PC-3 (cell line): ENCODE data around the gene STPG3. TPM values are rescaled to one million over a fixed set of nuclear protein-coding genes. Genes with fewer than 3 reads are reported as not detected.
A peak's percentile ranks its signal among the peaks of the same experiment; 100 is the strongest.

Experiments used
- ATAC-seq: fragments of 200-7000 bp; cut with Tn5 transposase; 2 replicates; pipeline ENCODE4 v1.9.1; 2020; ENCODE audit warnings: mild to moderate bottlenecking, moderate library complexity
- BruUV-seq: library from RNA; stranded (reverse); fragments of 400-500 nt; replicated peaks from 2 replicates; lab custom pipeline; 2021; lab: Mats Ljungman, UMichigan
- CTCF ChIA-PET: fragments of 300-600 bp; sonication (Branson Sonifier 250); formaldehyde crosslinking; loops from one replicate; lab custom pipeline; 2022; ENCODE audit warnings: antibody characterized with exemption; lab: Charles Lee
- POLR2A ChIA-PET: fragments of 300-600 bp; sonication (Branson Sonifier 250); formaldehyde crosslinking; loops from one replicate; lab custom pipeline; 2022; ENCODE audit warnings: antibody characterized with exemption; ENCODE audit not compliant: unreplicated experiment; lab: Charles Lee
- DNase-seq: peaks from one replicate; pipeline ENCODE4 v3.0.0-alpha.2; 2015
- H2AFZ ChIP-seq: fragments of 300-600 bp; sonication (generic); 2 replicates; pipeline ENCODE4 v1.6.0; 2016; ENCODE audit warnings: antibody characterized with exemption, low read length
- H3F3A ChIP-seq: fragments of 300-600 bp; sonication (generic); one replicate; pipeline ENCODE4 v1.6.0; 2017; ENCODE audit warnings: antibody characterized with exemption, low read length, control low read depth, mild to moderate bottlenecking; ENCODE audit not compliant: unreplicated experiment
- H3K27ac ChIP-seq: fragments of 300-600 bp; sonication (generic); 2 replicates; pipeline ENCODE4 v1.5.1; 2016; ENCODE audit warnings: mild to moderate bottlenecking, low read length
- H3K27me3 ChIP-seq: fragments of 300-600 bp; sonication (generic); 2 replicates; pipeline ENCODE4 v1.6.1; 2016; ENCODE audit warnings: low read length, mixed read lengths
- H3K36me3 ChIP-seq: fragments of 300-600 bp; sonication (generic); 2 replicates; pipeline ENCODE4 v1.6.1; 2016; ENCODE audit warnings: low read depth, mixed run types, low read length, mixed read lengths
- H3K4me1 ChIP-seq: fragments of 300-600 bp; sonication (generic); 2 replicates; pipeline ENCODE4 v1.5.1; 2016; ENCODE audit warnings: low read length; ENCODE audit not compliant: insufficient read depth
- H3K4me2 ChIP-seq: fragments of 300-600 bp; sonication (generic); 2 replicates; pipeline ENCODE4 v1.6.0; 2016; ENCODE audit warnings: low read length
- H3K4me3 ChIP-seq: fragments of 300-600 bp; sonication (generic); 2 replicates; pipeline ENCODE4 v1.5.1; 2016; ENCODE audit warnings: mild to moderate bottlenecking, low read length, mixed read lengths
- H3K79me2 ChIP-seq: fragments of 300-600 bp; sonication (generic); 2 replicates; pipeline ENCODE4 v1.6.1; 2017; ENCODE audit warnings: low read length, mixed read lengths
- H3K9ac ChIP-seq: fragments of 300-600 bp; sonication (generic); 2 replicates; pipeline ENCODE4 v1.6.0; 2016; ENCODE audit warnings: mild to moderate bottlenecking, low read length
- H3K9me2 ChIP-seq: fragments of 300-600 bp; sonication (generic); replicated peaks from 2 replicates; pipeline ENCODE4 v1.6.1; 2016; ENCODE audit warnings: mixed run types, low read length, mixed read lengths
- H3K9me3 ChIP-seq: fragments of 300-600 bp; sonication (generic); 2 replicates; pipeline ENCODE4 v1.6.1; 2016; ENCODE audit warnings: low read length, mixed read lengths
- H4K20me1 ChIP-seq: fragments of 300-600 bp; sonication (generic); 2 replicates; pipeline ENCODE4 v1.6.1; 2016; ENCODE audit warnings: low read length, mixed read lengths
- EZH2 ChIP-seq: fragments of 300-600 bp; sonication (generic); IDR thresholded peaks from one replicate; pipeline ENCODE4 v1.6.1; 2017; ENCODE audit warnings: antibody characterized with exemption, mild to moderate bottlenecking, low read length; ENCODE audit not compliant: unreplicated experiment
- EZH2phosphoT487 ChIP-seq: fragments of 300-600 bp; sonication (generic); IDR thresholded peaks from 2 replicates; pipeline ENCODE4 v1.6.1; 2018; ENCODE audit warnings: mild to moderate bottlenecking, antibody characterized with exemption, low read length, borderline replicate concordance
- intact Hi-C: fragments of 100-400 bp; cut with micrococcal nuclease; formaldehyde crosslinking; loops from 2 replicates; pipeline ENCODE4 v1.9.0; 2023
- total RNA-seq: library from RNA; depleted of rRNA; stranded (reverse); fragments of >200 nt; gene quantifications from 2 replicates; pipeline ENCODE4 v1.2.3, GENCODE V29; 2014
- TF ChIP-seq, protein P1 (sequence below): fragments of 300-600 bp; sonication (generic); conservative IDR thresholded peaks from 2 replicates; pipeline ENCODE4 v1.5.1; 2017; ENCODE audit warnings: antibody characterized with exemption, low read depth, mild to moderate bottlenecking, low read length

The STPG3 gene
- total RNA-seq, 1 experiment from 2014 or later = not detected

DNA sequence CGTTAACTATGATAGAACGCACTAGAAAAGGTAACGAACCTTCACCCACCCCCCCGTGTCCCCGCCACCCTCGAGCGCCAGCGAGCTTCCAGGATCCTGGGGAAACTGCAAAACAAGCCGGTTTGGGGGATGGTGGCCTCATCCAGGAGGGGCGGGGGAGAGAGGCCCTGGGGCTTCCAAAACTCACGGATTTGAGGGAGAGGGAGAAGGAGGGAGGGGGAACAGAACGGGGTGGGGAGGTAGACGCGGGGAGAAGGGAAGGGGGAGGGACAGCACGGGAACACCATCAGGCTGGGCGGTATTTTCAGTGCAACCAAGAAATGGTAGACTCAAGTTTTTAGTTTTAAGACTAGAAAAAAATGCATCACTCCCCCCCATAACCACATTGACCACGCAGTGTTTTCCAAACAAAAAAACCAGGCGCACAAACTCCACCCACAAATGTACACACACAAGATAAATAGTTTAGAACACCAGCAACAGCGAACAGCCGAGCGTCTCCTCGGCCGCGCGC lies 49.5 kb downstream of the STPG3 start:
- no peak for TF ChIP-seq EZH2phosphoT487
- TF ChIP-seq EZH2 = no peak
- TF ChIP-seq, protein P1, sequence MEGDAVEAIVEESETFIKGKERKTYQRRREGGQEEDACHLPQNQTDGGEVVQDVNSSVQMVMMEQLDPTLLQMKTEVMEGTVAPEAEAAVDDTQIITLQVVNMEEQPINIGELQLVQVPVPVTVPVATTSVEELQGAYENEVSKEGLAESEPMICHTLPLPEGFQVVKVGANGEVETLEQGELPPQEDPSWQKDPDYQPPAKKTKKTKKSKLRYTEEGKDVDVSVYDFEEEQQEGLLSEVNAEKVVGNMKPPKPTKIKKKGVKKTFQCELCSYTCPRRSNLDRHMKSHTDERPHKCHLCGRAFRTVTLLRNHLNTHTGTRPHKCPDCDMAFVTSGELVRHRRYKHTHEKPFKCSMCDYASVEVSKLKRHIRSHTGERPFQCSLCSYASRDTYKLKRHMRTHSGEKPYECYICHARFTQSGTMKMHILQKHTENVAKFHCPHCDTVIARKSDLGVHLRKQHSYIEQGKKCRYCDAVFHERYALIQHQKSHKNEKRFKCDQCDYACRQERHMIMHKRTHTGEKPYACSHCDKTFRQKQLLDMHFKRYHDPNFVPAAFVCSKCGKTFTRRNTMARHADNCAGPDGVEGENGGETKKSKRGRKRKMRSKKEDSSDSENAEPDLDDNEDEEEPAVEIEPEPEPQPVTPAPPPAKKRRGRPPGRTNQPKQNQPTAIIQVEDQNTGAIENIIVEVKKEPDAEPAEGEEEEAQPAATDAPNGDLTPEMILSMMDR = no peak
- POLR2A ChIA-PET = no interaction called here
- Histone ChIP-seq H4K20me1 (peaks cover 10% of the 10 kb centered on the region), H3K9me2 (no peaks in the 10 kb centered on the region), H3K4me3 (peak overlapping the region; percentile 89), H3K36me3 (no peaks in the 10 kb centered on the region), H3K27ac (peak overlapping the region; percentile 30; the same call in 1 of the 2 replicates), H3K9ac (peak overlapping the region; percentile 73), H3K9me3 (no peaks in the 10 kb centered on the region), H3K27me3 (no peaks in the 10 kb centered on the region), H3K4me2 (peak overlapping the region; percentile 89), H3K4me1 (peaks cover 5% of the 10 kb centered on the region; the same call in 1 of the 2 replicates), H3F3A (no peaks in the 10 kb centered on the region), H2AFZ (no peak overlapping the region), H3K79me2 (peaks cover 15% of the 10 kb centered on the region)
- ATAC-seq = no peak
- intact Hi-C loops = no loop called here
- CTCF ChIA-PET = no interaction called here
- BruUV-seq = no TSS peak
- no peak for DNase-seq

DNA sequence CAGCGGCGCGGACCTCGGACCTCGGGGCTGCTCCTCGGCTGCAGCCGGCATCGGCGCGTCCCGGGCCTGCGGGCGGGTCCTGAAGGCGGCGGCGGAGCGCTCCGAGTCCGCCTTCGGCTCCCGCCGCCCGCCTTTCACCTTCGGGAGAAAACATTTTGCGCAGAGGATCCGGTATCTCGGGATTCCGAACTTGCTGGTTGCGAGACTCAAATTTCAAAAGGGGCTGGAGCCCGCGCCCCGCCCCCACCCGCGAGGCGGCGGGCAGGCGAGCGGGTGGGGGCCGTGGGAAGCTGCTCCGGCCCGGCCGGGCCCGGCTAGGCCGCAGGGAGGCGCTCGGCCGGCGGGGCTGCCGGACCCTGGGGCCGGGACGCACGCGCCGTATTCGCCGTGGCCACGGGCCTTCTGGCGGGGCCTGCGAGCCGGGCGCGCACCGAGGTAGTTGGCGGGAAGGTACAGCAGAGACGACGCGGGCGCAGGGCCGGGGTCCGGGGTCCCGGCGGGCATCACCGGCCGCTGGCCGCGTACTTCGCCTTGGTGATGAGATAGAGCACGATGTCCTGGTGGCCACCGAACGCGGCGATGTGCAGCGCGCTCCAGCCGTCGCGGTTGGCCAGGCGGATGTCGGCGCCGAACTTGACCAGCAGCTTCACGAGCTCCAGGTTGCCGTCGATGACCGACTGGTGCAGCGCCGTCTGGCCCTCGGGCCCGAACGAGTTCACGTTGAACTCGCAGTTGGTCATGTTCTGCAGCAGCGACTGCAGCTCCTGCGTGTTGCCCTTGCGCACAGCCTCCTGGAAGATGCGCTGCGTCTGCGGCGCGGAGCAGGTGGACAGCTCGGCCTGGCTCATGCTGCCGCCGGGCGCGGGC lies 50.2 kb downstream of the STPG3 start:
- H3K27ac ChIP-seq = peak overlapping the region; percentile 30
- H3K9ac ChIP-seq = peak overlapping the region; percentile 73
- H3K27me3 ChIP-seq = no peaks in the 10 kb centered on the region
- no TSS peak for BruUV-seq
- H2AFZ ChIP-seq = no peak overlapping the region
- ATAC-seq (peak; percentile 42), DNase-seq (peak; percentile 64)
- H3K36me3 ChIP-seq = no peaks in the 10 kb centered on the region
- TF ChIP-seq EZH2phosphoT487 = no peak
- TF ChIP-seq EZH2 = no peak
- TF ChIP-seq, protein P1 = no peak
- no peaks in the 10 kb centered on the region for H3K9me2 ChIP-seq
- ChIA-PET CTCF (interaction anchor here (1.9 kb wide), 1 partner anchor 15 kb away, joined by 5 read pairs; no protein-coding TSS in a partner anchor), POLR2A (interaction anchor here (0.6 kb wide), 2 partner anchors 29 to 215 kb away, joined by 3 read pairs; no protein-coding TSS in a partner anchor)
- peaks cover 15% of the 10 kb centered on the region for H3K79me2 ChIP-seq
- peak overlapping the region; percentile 89 for H3K4me3 ChIP-seq
- H4K20me1 ChIP-seq = peaks cover 10% of the 10 kb centered on the region
- peaks cover 5% of the 10 kb centered on the region; the same call in 1 of the 2 replicates for H3K4me1 ChIP-seq
- peak overlapping the region; percentile 89 for H3K4me2 ChIP-seq
- no peaks in the 10 kb centered on the region for H3K9me3 ChIP-seq
- intact Hi-C loops = no loop called here
- no peaks in the 10 kb centered on the region for H3F3A ChIP-seq
